GM19043 (cell line): ENCODE measurements around the gene PGAM2.

ENCODE experiments used
- ATAC-seq: cut with Tn5 transposase; IDR thresholded peaks from one replicate; pipeline ENCODE4 v1.9.1; 2021; ENCODE audit warnings: low read depth; ENCODE audit not compliant: unreplicated experiment

The PGAM2 gene

DNA sequence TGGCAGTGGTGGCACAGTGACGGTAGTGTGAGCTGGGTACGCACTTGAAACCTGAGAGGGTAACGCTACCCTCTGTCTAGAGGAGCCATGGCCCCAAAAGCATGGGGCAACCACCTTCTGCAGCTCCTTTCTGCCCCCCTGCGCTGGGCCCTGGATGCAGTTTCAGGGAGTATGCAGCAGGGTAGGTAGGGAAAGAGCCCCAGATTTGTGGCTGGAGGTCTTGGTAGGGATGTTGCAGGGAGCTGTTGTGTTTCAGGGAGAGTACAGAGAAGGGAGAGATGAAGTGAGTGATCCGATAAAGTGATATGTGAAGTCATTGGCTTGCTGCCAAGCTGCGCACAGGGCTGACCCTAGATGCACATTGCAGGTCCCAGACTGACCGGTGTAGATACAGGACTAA, 2.7 kb upstream of the PGAM2 start:
- no peak for ATAC-seq

DNA sequence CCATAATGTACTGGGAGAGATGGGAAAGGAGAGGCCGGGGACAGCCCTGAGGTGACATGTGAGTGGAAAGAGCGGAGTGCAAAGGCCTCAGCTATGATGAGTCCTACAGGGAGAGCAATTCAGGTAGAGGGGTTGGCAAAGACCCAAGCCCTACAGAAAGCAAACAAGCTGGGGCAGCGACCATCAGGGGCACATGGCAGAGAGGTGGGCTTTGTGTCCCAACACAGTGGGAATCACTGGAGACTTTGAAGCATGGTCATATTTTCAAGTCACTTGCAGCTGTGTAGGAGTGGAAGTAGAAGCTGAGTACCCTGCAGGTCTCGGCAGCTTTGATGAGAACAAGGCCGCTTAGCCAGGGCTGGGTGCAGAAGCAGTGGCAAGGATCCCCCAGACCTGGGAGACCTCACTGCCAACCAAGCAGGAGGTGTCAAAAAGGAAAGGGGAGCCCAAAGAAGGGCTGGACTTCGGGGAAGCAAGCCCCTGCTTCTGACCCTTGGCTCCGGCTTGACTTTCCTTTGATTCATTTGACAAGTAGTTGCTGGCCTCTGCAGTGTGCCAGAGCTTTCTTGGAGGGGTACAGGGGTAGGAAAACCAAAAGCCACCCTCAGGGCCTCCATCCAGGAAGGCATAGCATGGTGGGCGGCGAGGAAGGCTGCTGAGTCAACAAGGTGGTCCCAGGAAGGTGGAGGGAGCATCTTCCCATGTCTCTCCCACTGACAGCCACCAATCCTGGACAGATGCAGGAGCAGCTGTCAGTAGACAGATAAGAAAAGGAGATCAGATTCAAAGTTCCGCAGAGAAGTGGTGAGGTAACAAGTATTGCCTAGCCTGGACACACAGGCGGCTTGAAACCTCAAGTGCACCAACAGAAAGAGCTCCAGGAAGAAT, 1.9 kb upstream of the PGAM2 start:
- ATAC-seq = no peak

DNA sequence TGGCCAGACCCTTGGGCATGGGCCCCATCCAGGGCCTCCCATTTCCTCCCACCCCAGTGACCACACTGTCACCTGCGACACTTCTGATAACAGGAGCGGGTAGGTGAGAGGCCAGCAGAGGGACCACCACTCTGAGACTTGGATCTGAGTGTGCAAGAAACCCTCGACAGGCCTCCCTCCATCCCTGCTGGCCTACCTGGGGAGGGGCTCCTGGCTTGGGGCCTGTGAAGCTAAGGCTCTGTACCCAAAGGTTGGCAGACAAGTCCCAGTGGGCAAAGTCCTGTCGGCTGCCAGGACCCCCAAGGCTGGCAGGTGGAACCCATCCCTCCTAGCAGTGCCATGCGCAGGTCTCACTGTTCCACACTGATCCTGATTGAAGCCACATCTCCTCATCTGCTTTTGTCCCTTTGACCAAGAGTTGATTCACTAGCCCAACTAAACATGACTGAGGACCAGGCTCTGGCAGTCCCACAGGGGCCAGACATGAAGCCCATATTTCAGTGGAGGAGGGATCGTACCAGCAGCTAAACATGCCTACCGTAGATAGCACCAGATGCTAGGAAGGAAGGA, 1.2 kb upstream of the PGAM2 start:
- ATAC-seq = no peak

GRCh38 chr7:44066111-44066460, 719 bp upstream of the PGAM2 start:
- no peak for ATAC-seq

- ATAC-seq = no peak
Observed at GRCh38 chr7:44064791-44065430, 456 bp downstream of the PGAM2 start.

- ATAC-seq = no peak
Observed at GRCh38 chr7:44063894-44064651, 1.3 kb downstream of the PGAM2 start.

DNA sequence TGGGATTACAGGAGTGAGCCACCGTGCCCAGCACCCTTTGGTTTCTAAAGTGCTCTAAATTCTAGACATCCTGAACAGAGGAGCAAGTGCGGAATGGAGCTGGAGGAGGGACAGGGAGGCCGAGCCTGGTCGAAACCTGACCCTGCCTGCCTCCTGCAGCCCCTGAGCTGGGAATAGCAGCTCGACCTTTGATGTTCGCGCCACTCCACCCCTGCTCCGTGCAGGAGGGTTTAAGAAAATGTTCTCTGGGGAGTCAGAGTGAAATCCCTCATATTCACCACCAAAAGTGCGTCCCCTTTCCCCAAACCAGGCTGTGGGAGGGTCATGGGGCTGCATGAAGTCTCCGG, 1.8 kb downstream of the PGAM2 start:
- no peak for ATAC-seq

DNA sequence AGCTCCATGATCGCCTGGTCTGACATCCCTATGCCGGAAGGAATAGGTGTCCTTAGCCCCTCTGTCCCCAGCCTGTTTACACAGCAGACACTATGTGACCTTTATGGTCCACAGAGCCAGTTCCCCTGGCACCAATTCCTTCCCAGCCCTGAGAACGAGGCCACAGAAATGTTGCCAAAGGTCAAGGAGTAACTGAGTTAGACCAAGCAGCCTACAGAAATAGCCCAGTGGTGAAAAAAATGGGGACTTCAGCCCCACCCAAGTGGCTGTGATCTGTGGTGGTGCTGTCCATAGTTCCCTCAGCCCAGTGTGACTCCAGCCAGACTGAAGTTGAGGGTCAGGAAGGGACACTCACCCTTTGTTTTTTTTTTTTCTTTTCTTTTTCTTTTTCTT, 2.5 kb downstream of the PGAM2 start:
- ATAC-seq = no peak

- ATAC-seq = no peak
Observed at GRCh38 chr7:44062180-44062902, 3.0 kb downstream of the PGAM2 start.

GRCh38 chr7:44061645-44062179, 3.7 kb downstream of the PGAM2 start:
- no peak for ATAC-seq

DNA sequence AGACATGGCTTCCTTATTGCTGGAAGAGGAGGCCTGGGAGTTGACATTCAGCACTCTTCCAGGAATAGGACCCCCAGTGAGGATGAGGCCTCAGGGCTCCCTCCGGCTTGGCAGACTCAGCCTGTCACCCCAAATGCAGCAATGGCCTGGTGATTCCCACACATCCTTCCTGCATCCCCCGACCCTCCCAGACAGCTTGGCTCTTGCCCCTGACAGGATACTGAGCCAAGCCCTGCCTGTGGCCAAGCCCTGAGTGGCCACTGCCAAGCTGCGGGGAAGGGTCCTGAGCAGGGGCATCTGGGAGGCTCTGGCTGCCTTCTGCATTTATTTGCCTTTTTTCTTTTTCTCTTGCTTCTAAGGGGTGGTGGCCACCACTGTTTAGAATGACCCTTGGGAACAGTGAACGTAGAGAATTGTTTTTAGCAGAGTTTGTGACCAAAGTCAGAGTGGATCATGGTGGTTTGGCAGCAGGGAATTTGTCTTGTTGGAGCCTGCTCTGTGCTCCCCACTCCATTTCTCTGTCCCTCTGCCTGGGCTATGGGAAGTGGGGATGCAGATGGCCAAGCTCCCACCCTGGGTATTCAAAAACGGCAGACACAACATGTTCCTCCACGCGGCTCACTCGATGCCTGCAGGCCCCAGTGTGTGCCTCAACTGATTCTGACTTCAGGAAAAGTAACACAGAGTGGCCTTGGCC, 4.3 kb downstream of the PGAM2 start:
- ATAC-seq = no peak

DNA sequence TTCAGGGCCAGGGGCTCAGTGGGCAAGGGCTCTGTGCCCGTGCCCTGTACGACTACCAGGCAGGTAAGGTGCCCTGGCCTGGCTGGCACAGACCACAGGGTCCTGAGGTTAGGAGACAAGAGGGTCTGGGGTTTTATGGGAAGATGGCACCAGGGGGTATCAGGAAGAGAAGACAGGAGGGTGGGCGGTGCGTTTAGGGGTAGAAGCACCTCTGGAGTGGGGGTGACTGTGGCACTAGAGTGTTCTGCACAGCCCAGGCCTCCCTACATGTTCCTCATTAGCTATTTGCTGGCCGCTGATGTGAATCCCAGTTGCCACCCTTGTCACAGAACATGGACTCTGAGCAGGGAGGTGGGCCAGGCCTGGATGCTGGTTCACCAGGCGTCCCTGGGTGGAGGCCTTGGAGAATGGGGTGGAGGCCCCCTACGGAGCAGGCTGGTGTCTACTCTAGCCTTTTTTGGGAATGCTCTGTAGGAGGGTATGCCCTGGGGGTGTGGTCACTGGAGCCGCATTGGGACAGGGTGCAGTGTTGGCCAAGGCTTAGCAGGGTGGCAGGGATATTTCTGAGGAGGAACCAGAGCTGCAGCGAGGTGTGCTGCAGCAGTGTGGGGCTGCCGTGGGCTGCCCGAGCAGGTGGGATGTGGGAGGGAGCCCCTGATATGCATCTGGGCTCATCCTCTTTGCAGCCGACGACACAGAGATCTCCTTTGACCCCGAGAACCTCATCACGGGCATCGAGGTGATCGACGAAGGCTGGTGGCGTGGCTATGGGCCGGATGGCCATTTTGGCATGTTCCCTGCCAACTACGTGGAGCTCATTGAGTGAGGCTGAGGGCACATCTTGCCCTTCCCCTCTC, 5.0 kb downstream of the PGAM2 start:
- no peak for ATAC-seq

DNA sequence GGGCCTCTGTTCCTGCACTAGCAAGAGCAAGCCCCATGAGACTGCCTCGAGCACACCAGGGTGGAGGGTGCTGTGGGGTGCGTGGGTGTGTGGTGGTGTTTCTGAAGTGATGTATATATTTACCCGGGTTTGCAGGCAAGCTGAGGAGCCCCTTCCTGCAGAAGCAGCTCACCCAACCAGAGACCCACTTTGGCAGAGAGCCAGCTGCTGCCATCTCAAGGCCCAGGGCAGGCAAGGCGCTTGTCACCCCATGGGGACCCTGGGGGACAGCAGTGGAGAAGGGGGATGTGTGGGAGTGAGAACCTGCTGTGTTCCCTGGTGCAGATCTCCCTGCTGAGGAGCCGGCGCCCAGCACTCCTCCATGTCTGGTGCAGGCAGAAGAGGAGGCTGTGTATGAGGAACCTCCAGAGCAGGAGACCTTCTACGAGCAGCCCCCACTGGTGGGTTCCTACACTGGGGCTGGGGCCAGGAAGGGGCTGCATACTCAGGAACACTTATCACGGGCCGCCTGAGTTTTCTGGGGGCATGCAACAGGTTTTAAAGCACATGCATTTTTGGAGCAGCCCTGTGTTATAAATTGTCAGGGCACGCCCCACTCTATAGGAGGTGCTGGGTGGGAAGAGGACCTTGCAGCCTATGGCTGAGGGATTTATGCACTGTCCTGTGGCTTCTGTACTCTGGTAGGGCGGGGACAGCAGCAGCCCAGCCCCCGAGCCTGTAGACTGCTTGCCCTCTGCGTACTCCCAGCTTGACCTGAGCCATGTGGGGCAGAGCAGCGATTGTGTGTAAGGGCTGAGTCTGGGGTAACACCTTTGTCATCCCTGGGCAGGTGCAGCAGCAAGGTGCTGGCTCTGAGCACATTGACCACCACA, 5.9 kb downstream of the PGAM2 start:
- ATAC-seq = peak; percentile 45

DNA sequence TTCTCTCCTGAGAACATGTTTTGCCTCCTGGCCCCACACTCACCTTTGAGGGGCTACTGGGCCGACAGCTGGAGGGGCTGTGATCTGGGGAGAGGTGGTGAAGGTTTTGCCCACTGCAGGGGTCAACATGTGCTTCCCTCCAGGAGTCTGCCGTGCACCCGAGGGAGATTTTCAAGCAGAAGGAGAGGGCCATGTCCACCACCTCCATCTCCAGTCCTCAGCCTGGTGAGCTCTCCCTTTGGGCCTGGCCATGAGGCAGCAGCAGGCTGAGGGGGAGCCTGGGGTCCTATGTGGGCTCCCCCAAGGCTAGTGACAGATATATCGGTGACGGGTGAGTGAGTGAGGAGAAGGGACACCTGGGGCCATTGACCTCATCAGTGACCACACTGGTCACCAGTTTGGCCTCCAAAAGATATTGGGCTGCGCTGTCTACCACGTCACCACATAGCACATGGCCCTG, 6.6 kb downstream of the PGAM2 start:
- peak; percentile 20 for ATAC-seq

DNA sequence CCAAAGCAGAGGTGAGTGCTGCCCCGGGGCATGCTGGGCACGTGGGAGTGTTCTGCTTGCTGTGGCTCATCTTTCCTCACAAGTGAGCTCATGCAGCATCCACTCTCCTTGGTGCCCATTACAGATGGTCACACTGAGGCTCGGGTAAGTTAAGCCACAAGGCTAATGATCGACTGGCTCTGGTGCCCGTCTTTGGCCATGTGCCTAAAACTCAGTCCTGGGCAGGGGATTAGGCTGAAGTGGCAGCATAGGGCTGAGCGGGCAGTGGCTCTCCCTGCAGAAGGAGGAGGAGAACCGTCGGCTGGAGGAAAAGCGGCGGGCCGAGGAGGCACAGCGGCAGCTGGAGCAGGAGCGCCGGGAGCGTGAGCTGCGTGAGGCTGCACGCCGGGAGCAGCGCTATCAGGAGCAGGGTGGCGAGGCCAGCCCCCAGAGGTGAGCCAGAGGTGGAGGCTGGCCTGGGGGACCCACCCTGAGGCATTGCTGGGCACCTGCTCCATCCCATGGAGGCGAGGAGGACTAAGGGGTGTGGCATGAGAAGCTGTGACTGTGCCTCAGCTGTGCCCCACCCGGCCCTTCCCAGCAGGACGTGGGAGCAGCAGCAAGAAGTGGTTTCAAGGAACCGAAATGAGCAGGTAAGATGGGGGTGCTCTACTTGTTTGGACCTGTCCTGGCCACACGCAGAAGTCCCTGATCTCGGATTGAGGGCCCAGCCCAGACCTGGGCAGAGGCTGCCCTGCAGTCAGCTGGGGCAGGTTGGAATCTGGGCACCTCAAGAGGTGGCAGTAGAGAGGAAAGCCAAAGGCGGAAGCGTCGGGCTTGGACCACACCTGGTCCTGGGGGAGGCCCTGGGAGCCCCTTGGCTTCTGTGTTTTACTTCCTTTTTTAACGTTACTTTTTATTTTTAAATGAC, 7.3 kb downstream of the PGAM2 start:
- ATAC-seq = peak; percentile 37

GRCh38 chr7:44057181-44057848, 8.1 kb downstream of the PGAM2 start:
- ATAC-seq = no peak
